ENCODE measurements around the gene PDE6B.
"Not testable (repeated sequence)": the region's sequence is repeated elsewhere in the genome, so short reads cannot be mapped to it uniquely, and the experiment has no call there.

Gene PDE6B

GRCh38 chr4:632196-632790, 6.9 kb downstream of the PDE6B start:
- no peak for TF ChIP-seq ZFX (IDR thresholded peaks at IDR 0.05)
- TF ChIP-seq CTCF (conservative IDR thresholded peaks at IDR 0.05) = no peak
- H3K27ac ChIP-seq = no peak overlapping the region

- no peak for TF ChIP-seq ZFX (IDR thresholded peaks at IDR 0.05)
- no peak overlapping the region for H3K27ac ChIP-seq
These were observed 7.6 kb downstream of the PDE6B start for GRCh38 chr4:632926-633325.

- TF ChIP-seq ZFX (IDR thresholded peaks at IDR 0.05) (no peak), CTCF (conservative IDR thresholded peaks at IDR 0.05) (no peak)
- no peak overlapping the region for H3K27ac ChIP-seq
These were observed 8.0 kb downstream of the PDE6B start for GRCh38 chr4:633406-633805.

GRCh38 chr4:633976-634598, 8.7 kb downstream of the PDE6B start:
- H3K27ac ChIP-seq = 0 out of 2 replicates have a peak overlapping the region, but pooled peaks have one; percentile 11
- no peak for TF ChIP-seq CTCF (conservative IDR thresholded peaks at IDR 0.05)
- TF ChIP-seq ZFX (IDR thresholded peaks at IDR 0.05) = no peak

- H3K27ac ChIP-seq = 0 out of 2 replicates have a peak overlapping the region, but pooled peaks have one; percentile 11
These were observed 9.2 kb downstream of the PDE6B start for GRCh38 chr4:634599-634985.

GRCh38 chr4:635066-635835, 9.9 kb downstream of the PDE6B start:
- not testable (repeated sequence) for H3K27ac ChIP-seq

More at GRCh38 chr4:634599-634985, 9.2 kb downstream of the PDE6B start:
- no peak for TF ChIP-seq CTCF (conservative IDR thresholded peaks at IDR 0.05)
- no peak for TF ChIP-seq ZFX (IDR thresholded peaks at IDR 0.05)

- no peak for TF ChIP-seq CTCF (conservative IDR thresholded peaks at IDR 0.05)
- TF ChIP-seq ZFX (IDR thresholded peaks at IDR 0.05) = no peak
- H3K27ac ChIP-seq = no peak overlapping the region
These were observed 10.7 kb downstream of the PDE6B start for GRCh38 chr4:635851-636627.

GRCh38 chr4:636628-637159, 11.3 kb downstream of the PDE6B start:
- H3K27ac ChIP-seq = no peak overlapping the region
- TF ChIP-seq ZFX (IDR thresholded peaks at IDR 0.05) (no peak), CTCF (conservative IDR thresholded peaks at IDR 0.05) (no peak)

Measured in C4-2B (cell line).